ENCODE measurements around the gene ALS2.

DNA sequence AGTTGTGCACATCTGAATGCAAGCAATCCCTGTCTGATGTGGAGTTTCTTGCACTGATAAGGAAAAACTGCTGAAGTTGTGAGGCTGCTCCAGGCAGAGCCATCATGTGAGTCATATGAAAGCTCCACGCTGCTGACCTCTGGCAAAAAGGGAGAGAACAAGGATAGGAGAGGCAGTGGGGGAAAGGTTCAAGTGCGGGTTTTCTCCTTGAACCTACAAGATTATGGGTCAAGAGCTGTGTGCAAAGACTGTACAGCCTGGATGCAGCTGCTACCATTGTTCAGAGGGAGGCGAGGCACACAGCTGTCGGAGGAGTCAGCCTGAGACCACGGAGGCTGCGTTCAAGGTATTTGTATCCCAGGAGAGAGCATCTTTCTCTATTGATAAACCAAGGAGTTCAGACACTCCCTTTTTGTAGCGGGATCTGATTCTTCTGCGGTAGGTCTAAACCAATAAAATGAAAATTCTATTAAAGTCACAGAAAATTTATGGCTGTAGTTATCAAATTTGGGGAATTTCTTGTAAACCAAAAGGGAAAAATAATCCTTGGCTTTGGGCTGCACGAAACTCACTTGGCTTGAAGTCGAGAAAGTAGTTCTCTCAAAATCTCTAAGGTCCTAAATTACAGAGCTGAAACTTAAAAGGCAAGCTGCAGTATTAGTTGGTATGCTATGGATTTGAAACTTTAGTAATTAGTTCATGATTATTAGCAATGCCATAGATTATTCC is 25.9 kb upstream of the ALS2 start, which contains the start of gene CDK15:
- TF ChIP-seq, protein P1, sequence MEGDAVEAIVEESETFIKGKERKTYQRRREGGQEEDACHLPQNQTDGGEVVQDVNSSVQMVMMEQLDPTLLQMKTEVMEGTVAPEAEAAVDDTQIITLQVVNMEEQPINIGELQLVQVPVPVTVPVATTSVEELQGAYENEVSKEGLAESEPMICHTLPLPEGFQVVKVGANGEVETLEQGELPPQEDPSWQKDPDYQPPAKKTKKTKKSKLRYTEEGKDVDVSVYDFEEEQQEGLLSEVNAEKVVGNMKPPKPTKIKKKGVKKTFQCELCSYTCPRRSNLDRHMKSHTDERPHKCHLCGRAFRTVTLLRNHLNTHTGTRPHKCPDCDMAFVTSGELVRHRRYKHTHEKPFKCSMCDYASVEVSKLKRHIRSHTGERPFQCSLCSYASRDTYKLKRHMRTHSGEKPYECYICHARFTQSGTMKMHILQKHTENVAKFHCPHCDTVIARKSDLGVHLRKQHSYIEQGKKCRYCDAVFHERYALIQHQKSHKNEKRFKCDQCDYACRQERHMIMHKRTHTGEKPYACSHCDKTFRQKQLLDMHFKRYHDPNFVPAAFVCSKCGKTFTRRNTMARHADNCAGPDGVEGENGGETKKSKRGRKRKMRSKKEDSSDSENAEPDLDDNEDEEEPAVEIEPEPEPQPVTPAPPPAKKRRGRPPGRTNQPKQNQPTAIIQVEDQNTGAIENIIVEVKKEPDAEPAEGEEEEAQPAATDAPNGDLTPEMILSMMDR (conservative IDR thresholded peaks at IDR 0.05 in 1 of 2, IDR thresholded peaks at IDR 0.05 in 1 of 2; ENCODE audit: extremely low read depth in 1 of 2, insufficient read depth in 1 of 2, low read depth in 1 of 2, low read length in 2 of 2) = no peak
- TF ChIP-seq EZH2 (IDR thresholded peaks at IDR 0.05; ENCODE audit: borderline replicate concordance, low read length) = no peak
